GM12874 (cell line): Measurements from ENCODE around the gene PXN.

ENCODE experiments used
- CTCF ChIP-seq: IDR thresholded peaks from 2 replicates; pipeline ENCODE4 v1.5.1; 2011; ENCODE audit warnings: low read depth, mild to moderate bottlenecking, control low read depth, low read length, moderate library complexity; ENCODE audit not compliant: insufficient read depth

PXN gene

GRCh38 chr12:120167529-120168095 is 97.9 kb downstream of the PXN start:
- TF ChIP-seq CTCF, result no peak

- TF ChIP-seq CTCF, result no peak
Measured at GRCh38 chr12:120164293-120164692, 101.2 kb downstream of the PXN start.

- TF ChIP-seq CTCF, result no peak
Measured at GRCh38 chr12:120162763-120163162, 102.8 kb downstream of the PXN start.

- TF ChIP-seq CTCF, result no peak
Measured at GRCh38 chr12:120161852-120162251, 103.7 kb downstream of the PXN start.
